ENCODE measurements around the gene KCNQ1. TPM values are rescaled to one million over a fixed set of nuclear protein-coding genes. Genes with fewer than 3 reads are reported as not detected.

The KCNQ1 gene
- total and polyA plus RNA-seq, 2 donors (not counting 1 experiment from before 2014, with no cell fraction given) = 21.5 to 28.8 TPM

GRCh38 chr11:2848497-2848896 is 403.7 kb downstream of the KCNQ1 start:
- Histone ChIP-seq H4K20me1 (ENCODE audit: control insufficient read depth, insufficient read depth, low read length, poor library complexity, severe bottlenecking) (no peaks in the 10 kb centered on the region), H3K79me2 (ENCODE audit: control insufficient read depth, insufficient read depth, low read length) (no peaks in the 10 kb centered on the region), H3K4me1 (ENCODE audit: control insufficient read depth in 2 of 2, insufficient read depth in 2 of 2, low read length in 2 of 2) (no peaks in the 10 kb centered on the region), H3K9ac (ENCODE audit: low read length) (no peak overlapping the region), H3K36me3 (replicated peaks in 1 of 2; ENCODE audit: control extremely low read depth in 1 of 2, control insufficient read depth in 1 of 2, extremely low read depth in 1 of 2, insufficient read depth in 2 of 2, low read length in 1 of 2) (no peaks in the 10 kb centered on the region), H3K27me3 (replicated peaks in 1 of 4; ENCODE audit: control extremely low read depth in 1 of 4, control insufficient read depth in 3 of 4, insufficient read depth in 4 of 4, low read length in 3 of 4) (no peaks in the 10 kb centered on the region), H3K9me3 (ENCODE audit: control extremely low read depth in 1 of 3, control insufficient read depth in 2 of 3, insufficient read depth in 1 of 3, low read length in 2 of 3) (peaks cover 0 to 1% (median 0%) of the 10 kb centered on the region in 3 donors), H3K4me3 (ENCODE audit: control extremely low read depth in 1 of 5, extremely low read depth in 1 of 5, insufficient read depth in 1 of 5, low read depth in 2 of 5, low read length in 4 of 5) (no peak overlapping the region), H3K4me2 (replicated peaks; ENCODE audit: low read depth, low read length, poor library complexity, severe bottlenecking) (no peak overlapping the region), H3K27ac (ENCODE audit: low read length in 2 of 2) (no peak overlapping the region), H2AFZ (ENCODE audit: insufficient read depth, low read depth, low read length, poor library complexity, severe bottlenecking) (no peak overlapping the region)
- Mint-ChIP-seq H3K4me1 (no peaks in the 10 kb centered on the region), H3K4me3 (no peak overlapping the region), H3K27me3 (no peaks in the 10 kb centered on the region), H3K9me3 (ENCODE audit: insufficient read depth) (no peaks in the 10 kb centered on the region), H3K27ac (no peak overlapping the region)
- ChIA-PET POLR2A (no interaction called here), CTCF (no interaction called here)
- intact Hi-C loops (cut with micrococcal nuclease) = no loop called here
- DNase-seq = no peak
- WGBS (ENCODE audit: insufficient coverage) = 90% methylated on average over 8 of the region's 9 CpGs
- no peak for TF ChIP-seq EZH2 (IDR thresholded peaks at IDR 0.05; ENCODE audit: borderline replicate concordance, insufficient read depth, low read depth, low read length, poor library complexity, severe bottlenecking)
- no peak for TF ChIP-seq CTCF (IDR thresholded peaks at IDR 0.05)
- ATAC-seq (ENCODE audit: low read depth) = no peak

GRCh38 chr11:2849994-2850770 is 405.4 kb downstream of the KCNQ1 start:
- H3K27me3 Mint-ChIP-seq = no peaks in the 10 kb centered on the region
- intact Hi-C loops (cut with micrococcal nuclease) = no loop called here
- H3K9me3 ChIP-seq (ENCODE audit: control extremely low read depth in 1 of 3, control insufficient read depth in 2 of 3, insufficient read depth in 1 of 3, low read length in 2 of 3) = peaks cover 0 to 8% (median 0%) of the 10 kb centered on the region in 3 donors
- H3K27ac Mint-ChIP-seq = no peak overlapping the region
- DNase-seq (no peak), ATAC-seq (ENCODE audit: low read depth) (no peak)
- no peaks in the 10 kb centered on the region for H3K9me3 Mint-ChIP-seq (ENCODE audit: insufficient read depth)
- peaks cover 0 to 4% (median 0%) of the 10 kb centered on the region in 4 experiments for H3K27me3 ChIP-seq (replicated peaks in 1 of 4; ENCODE audit: control extremely low read depth in 1 of 4, control insufficient read depth in 3 of 4, insufficient read depth in 4 of 4, low read length in 3 of 4)
- no peaks in the 10 kb centered on the region for H3K4me1 ChIP-seq (ENCODE audit: control insufficient read depth in 2 of 2, insufficient read depth in 2 of 2, low read length in 2 of 2)
- ChIA-PET POLR2A (interaction anchor here (0.6 kb wide), 1 partner anchor 38 kb away, joined by 7 read pairs; no protein-coding TSS in a partner anchor), CTCF (no interaction called here)
- H4K20me1 ChIP-seq (ENCODE audit: control insufficient read depth, insufficient read depth, low read length, poor library complexity, severe bottlenecking) = no peaks in the 10 kb centered on the region
- H3K4me3 ChIP-seq (ENCODE audit: control extremely low read depth in 1 of 5, extremely low read depth in 1 of 5, insufficient read depth in 1 of 5, low read depth in 2 of 5, low read length in 4 of 5) = no peak overlapping the region
- H2AFZ ChIP-seq (ENCODE audit: insufficient read depth, low read depth, low read length, poor library complexity, severe bottlenecking) = no peak overlapping the region
- 94% methylated on average over 53 of the region's 53 CpGs for WGBS (ENCODE audit: insufficient coverage)
- no peaks in the 10 kb centered on the region for H3K79me2 ChIP-seq (ENCODE audit: control insufficient read depth, insufficient read depth, low read length)
- H3K9ac ChIP-seq (ENCODE audit: low read length) = no peak overlapping the region
- no peaks in the 10 kb centered on the region for H3K36me3 ChIP-seq (replicated peaks in 1 of 2; ENCODE audit: control extremely low read depth in 1 of 2, control insufficient read depth in 1 of 2, extremely low read depth in 1 of 2, insufficient read depth in 2 of 2, low read length in 1 of 2)
- no peaks in the 10 kb centered on the region for H3K4me1 Mint-ChIP-seq
- H3K27ac ChIP-seq (ENCODE audit: low read length in 2 of 2) = no peak overlapping the region
- no peak overlapping the region for H3K4me2 ChIP-seq (replicated peaks; ENCODE audit: low read depth, low read length, poor library complexity, severe bottlenecking)
- TF ChIP-seq EZH2 (IDR thresholded peaks at IDR 0.05; ENCODE audit: borderline replicate concordance, insufficient read depth, low read depth, low read length, poor library complexity, severe bottlenecking) (no peak), CTCF (IDR thresholded peaks at IDR 0.05) (no peak)
- H3K4me3 Mint-ChIP-seq = no peak overlapping the region

All from B cell (primary cell).